BE2C (cell line): ENCODE data around the gene SPTBN2.
A peak's percentile ranks its signal among the peaks of the same experiment; 100 is the strongest.

Experiments used
- DNase-seq: peaks from one replicate; pipeline ENCODE4 v3.0.0-alpha.2; 2020
- H3K27me3 ChIP-seq: fragments of 250-450 bp; sonication (Bioruptor Pico); 2 replicates; pipeline ENCODE4 v1.5.1; 2020; ENCODE audit warnings: mild to moderate bottlenecking
- H3K36me3 ChIP-seq: fragments of 250-450 bp; sonication (Bioruptor Pico); 2 replicates; pipeline ENCODE4 v1.5.1; 2020; ENCODE audit warnings: mild to moderate bottlenecking
- H3K4me1 ChIP-seq: fragments of 250-450 bp; sonication (Bioruptor Pico); 2 replicates; pipeline ENCODE4 v1.5.1; 2020
- H3K4me3 ChIP-seq: 2 replicates; pipeline ENCODE4 v1.5.1; 2011; ENCODE audit warnings: low read depth, low read length
- H3K9me3 ChIP-seq: fragments of 250-450 bp; sonication (Bioruptor Pico); 2 replicates; pipeline ENCODE4 v1.5.1; 2020
- TF ChIP-seq, protein P1 (sequence below): IDR thresholded peaks from 2 replicates; pipeline ENCODE4 v1.5.1; 2012; ENCODE audit warnings: mild to moderate bottlenecking, low read depth, low read length

Gene SPTBN2

DNA sequence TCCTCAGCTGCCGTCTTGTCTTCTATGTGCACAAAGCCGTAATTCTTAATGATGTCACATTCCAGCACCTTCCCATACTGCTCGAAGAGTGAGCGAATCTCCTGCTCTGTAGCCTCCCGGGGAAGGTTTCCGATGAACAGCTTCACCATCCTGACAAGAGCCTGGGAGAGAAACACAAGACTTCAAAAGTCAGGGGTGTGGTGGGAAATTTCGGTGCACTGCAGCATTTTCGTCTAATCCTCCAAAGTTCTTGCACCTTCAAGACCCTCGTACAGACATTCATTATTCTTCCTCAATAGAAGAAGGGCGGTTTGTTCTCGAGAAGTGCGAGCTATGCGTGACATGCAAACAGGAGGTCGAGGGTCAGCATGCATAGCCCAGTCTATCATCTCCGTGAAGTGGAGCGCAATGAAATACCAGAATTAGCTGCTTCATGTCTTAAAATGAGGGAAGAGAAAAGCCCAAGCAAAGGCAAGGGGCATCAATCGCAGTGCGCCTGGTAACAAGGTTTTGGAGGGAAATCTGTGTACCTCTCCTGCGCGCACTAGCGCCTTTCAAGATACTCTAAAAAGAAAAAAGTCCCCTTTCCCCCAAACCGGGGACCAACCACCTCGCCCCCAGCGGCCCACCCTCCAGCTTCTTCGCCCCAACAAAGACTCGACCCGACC, 52.0 kb downstream of the SPTBN2 start:
- DNase-seq = no peak
- Histone ChIP-seq H3K9me3 (no peaks in the 10 kb centered on the region), H3K36me3 (peaks cover 18% of the 10 kb centered on the region), H3K4me1 (no peaks in the 10 kb centered on the region), H3K4me3 (peak overlapping the region; percentile 59), H3K27me3 (no peaks in the 10 kb centered on the region)
- TF ChIP-seq, protein P1, sequence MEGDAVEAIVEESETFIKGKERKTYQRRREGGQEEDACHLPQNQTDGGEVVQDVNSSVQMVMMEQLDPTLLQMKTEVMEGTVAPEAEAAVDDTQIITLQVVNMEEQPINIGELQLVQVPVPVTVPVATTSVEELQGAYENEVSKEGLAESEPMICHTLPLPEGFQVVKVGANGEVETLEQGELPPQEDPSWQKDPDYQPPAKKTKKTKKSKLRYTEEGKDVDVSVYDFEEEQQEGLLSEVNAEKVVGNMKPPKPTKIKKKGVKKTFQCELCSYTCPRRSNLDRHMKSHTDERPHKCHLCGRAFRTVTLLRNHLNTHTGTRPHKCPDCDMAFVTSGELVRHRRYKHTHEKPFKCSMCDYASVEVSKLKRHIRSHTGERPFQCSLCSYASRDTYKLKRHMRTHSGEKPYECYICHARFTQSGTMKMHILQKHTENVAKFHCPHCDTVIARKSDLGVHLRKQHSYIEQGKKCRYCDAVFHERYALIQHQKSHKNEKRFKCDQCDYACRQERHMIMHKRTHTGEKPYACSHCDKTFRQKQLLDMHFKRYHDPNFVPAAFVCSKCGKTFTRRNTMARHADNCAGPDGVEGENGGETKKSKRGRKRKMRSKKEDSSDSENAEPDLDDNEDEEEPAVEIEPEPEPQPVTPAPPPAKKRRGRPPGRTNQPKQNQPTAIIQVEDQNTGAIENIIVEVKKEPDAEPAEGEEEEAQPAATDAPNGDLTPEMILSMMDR = no peak

- Histone ChIP-seq H3K27me3 (no peaks in the 10 kb centered on the region), H3K36me3 (peaks cover 18% of the 10 kb centered on the region), H3K9me3 (no peaks in the 10 kb centered on the region), H3K4me3 (peak overlapping the region; percentile 7; the same call in 1 of the 2 replicates), H3K4me1 (no peaks in the 10 kb centered on the region)
- no peak for DNase-seq
- TF ChIP-seq, protein P1 = no peak
These were observed 52.6 kb downstream of the SPTBN2 start for GRCh38 chr11:66676282-66676919.

GRCh38 chr11:66674964-66675602, 53.9 kb downstream of the SPTBN2 start:
- no peak for DNase-seq
- Histone ChIP-seq H3K9me3 (no peaks in the 10 kb centered on the region), H3K4me3 (no peak overlapping the region), H3K27me3 (no peaks in the 10 kb centered on the region), H3K4me1 (no peaks in the 10 kb centered on the region), H3K36me3 (peaks cover 21% of the 10 kb centered on the region)
- TF ChIP-seq, protein P1 = no peak

- no peak for DNase-seq
- no peaks in the 10 kb centered on the region for H3K27me3 ChIP-seq
- peaks cover 42% of the 10 kb centered on the region for H3K36me3 ChIP-seq
- no peaks in the 10 kb centered on the region for H3K9me3 ChIP-seq
- TF ChIP-seq, protein P1 = no peak
- no peaks in the 10 kb centered on the region for H3K4me1 ChIP-seq
- H3K4me3 ChIP-seq = no peak overlapping the region
These were observed 58.2 kb downstream of the SPTBN2 start for GRCh38 chr11:66670816-66671215.

DNA sequence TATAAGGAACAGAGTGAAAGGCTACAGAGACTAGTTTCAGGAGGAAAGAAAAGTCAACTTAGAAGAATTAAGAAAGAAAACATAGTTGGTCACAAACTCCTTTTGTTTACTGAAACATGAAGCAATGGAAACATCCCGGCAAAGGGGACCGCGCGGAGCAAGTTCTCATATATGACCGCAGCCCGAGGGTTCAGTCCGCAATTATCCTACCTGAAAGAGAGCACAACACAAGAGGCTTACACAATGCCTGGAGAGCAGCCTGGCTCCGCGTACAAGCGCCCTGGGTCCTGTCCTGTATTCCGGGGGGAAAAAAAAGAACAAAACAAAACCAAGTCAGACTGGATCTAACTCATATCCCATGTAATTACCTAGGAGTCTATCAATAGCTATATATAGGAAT, 63.6 kb downstream of the SPTBN2 start:
- Histone ChIP-seq H3K27me3 (no peaks in the 10 kb centered on the region), H3K9me3 (no peaks in the 10 kb centered on the region), H3K4me1 (no peaks in the 10 kb centered on the region), H3K4me3 (no peak overlapping the region), H3K36me3 (peaks cover 78% of the 10 kb centered on the region)
- TF ChIP-seq, protein P1 = no peak
- DNase-seq = no peak
